Superior temporal gyrus (tissue), 1 donor: ENCODE measurements around the gene CD68.

Experiments used
- DNase-seq: peaks from one replicate; pipeline ENCODE4 v3.0.0-alpha.2; 2016; ENCODE audit errors: extremely low spot score

CD68 gene, protein sequence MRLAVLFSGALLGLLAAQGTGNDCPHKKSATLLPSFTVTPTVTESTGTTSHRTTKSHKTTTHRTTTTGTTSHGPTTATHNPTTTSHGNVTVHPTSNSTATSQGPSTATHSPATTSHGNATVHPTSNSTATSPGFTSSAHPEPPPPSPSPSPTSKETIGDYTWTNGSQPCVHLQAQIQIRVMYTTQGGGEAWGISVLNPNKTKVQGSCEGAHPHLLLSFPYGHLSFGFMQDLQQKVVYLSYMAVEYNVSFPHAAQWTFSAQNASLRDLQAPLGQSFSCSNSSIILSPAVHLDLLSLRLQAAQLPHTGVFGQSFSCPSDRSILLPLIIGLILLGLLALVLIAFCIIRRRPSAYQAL

DNA sequence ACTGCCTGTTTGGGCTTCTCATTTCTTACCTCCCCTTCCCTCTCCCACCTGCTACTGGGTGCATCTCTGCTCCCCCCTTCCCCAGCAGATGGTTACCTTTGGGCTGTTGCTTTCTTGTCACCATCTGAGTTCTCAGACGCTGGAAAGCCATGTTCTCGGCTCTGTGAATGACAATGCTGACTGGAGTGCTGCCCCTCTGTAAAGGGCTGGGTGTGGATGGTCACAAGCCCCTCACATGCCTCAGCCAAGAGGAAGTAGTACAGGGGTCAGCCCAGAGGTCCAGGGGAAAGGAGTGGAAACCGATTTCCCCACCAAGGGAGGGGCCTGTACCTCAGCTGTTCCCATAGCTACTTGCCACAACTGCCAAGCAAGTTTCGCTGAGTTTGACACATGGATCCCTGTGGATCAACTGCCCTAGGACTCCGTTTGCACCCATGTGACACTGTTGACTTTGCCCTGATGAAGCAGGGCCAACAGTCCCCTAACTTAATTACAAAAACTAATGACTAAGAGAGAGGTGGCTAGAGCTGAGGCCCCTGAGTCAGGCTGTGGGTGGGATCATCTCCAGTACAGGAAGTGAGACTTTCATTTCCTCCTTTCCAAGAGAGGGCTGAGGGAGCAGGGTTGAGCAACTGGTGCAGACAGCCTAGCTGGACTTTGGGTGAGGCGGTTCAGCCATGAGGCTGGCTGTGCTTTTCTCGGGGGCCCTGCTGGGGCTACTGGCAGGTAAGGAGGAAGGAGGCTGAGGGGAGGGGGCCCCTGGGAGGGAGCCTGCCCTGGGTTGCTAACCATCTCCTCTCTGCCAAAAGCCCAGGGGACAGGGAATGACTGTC is at the start of gene CD68:
Gene CD68 (plus strand): TSS at position 638 of the 833 bp plus-strand sequence. CDS start 40 bp downstream, at position 678.
- peak; percentile 37 for DNase-seq

DNA sequence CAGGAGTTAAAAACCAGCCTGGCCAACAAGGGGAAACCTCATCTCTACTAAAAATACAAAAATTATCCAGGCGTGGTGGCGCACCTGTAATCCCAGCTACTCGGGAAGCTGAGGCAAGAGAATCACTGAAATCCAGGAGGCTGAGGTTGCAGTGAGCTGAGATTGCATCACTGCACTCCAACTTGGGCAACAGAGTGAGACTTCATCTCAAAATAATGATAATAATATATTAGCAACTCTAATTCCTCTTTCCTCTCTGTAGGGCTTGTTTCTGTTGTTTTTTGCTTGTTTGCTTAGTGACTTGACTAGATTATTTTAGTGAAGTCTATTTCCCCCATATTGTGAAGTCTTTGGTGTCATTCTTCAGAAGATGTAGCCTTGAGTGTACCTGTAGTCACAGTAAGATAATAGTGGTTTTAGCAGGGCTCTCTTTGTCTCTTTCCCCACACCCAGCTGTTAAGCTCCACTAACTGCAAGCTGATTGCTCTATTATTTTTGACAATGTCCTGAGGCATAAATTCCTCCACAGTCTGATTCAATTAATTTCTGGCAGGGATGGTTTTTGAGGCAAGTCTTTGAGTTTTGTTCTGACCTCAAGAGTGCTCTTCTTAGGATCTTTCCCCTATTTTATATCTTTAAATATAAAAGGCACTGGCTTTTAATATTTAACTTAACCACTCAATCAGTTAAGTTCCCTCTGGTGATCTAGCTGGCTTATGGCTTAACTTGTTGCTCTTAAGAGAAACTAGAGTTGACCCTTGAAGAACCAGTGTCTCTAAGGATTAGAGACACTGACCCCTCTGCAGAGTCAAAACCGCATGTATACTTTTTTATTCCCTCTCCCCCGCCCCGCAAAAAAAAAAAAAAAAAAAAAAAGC is 49.2 kb upstream of the CD68 start:
- DNase-seq: no peak

DNA sequence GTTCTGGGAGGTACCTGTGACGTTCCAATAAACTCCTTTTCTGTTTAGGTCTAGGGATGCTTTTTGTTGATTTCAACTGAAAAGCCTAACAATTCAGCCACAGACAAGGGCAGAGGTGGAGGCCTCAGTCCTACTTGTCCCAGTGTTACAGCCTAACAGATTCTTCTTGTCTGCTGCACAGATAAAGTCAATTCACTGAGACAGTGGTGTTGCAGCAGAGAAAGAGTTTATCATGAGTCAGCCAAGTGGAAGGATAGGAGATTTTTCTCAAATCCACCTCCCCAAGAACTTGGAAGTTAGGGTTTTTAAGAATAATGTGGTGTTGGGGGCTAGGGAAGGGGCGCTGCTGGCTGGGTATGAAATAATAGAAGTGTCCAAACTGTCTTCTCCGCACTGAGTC is 41.4 kb upstream of the CD68 start:
- no peak for DNase-seq

DNA sequence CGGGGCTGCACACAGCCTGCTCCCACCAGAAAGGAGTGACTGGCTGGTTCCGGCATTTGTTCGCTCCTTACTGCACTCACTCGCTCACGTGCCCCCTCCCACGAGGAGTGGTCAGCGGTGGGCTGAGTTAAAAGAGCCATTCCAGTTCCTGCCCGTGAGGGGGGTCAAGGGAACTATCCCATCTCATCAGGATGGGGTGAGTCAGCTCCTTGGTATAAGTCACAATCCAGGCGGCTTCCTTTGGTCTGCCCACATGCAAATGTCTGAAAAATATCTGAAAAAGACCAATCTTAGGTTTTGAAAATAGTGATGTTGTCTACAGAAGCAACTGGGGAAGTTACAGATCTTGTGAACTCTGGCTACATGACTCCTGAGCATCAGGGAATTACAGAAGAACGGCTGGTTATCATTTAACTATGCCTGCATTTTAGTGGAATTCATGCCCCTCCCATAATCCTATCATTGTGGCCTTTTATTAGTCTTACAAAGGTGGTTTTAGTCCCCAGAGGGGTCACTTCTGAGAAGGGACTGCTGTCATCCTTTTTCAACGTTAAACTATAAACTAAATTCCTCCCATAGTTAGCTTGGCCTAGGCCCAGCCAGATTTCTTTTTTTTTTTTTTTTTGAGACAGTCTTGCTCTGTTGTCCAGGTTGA is 40.4 kb upstream of the CD68 start:
- DNase-seq: no peak

DNA sequence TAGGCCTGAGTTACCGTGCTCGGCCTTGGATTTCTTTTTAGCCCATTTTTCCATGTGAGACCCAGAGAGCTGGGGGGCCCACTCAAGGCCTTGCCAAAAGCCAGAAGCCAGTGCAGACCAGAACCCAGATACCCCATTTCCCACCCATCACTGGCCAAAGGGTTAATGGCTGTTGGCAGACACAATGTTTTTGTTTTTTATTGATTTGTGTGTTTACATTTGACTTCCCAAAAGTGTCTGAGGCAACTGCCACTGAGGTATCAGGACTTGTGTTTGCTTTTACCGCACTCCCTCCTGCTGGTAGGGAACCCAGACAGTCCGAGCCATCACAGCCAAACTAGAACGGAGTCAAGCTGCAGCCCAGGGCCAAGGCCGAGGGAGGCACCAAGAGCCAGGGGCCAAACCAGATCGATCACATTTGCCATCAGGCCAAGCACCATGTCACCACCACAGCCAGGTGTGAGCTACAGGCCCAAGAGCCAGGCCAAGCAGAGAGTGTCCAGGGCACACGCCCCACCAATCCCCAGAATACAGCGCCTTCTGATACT is 38.3 kb upstream of the CD68 start:
- no peak for DNase-seq

DNA sequence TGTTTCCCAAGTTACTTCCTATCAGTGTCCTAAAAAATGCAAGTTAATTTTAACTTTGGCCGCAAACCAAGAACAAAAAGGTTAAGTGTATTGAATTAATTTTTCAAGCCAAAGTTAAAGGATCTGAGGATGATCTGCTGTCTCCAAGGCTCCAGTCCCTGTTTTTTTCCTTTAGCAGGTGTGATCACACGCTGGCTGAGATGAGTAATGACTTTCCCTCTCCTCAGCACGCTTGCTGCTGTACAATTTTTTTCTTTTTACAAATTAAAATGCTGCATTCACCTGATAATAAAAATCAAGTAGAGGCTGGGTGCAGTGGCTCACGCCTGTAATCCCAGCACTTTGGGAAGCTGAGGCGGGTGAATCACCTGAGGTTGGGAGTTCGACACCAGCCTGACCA is 34.5 kb upstream of the CD68 start:
- no peak for DNase-seq

DNA sequence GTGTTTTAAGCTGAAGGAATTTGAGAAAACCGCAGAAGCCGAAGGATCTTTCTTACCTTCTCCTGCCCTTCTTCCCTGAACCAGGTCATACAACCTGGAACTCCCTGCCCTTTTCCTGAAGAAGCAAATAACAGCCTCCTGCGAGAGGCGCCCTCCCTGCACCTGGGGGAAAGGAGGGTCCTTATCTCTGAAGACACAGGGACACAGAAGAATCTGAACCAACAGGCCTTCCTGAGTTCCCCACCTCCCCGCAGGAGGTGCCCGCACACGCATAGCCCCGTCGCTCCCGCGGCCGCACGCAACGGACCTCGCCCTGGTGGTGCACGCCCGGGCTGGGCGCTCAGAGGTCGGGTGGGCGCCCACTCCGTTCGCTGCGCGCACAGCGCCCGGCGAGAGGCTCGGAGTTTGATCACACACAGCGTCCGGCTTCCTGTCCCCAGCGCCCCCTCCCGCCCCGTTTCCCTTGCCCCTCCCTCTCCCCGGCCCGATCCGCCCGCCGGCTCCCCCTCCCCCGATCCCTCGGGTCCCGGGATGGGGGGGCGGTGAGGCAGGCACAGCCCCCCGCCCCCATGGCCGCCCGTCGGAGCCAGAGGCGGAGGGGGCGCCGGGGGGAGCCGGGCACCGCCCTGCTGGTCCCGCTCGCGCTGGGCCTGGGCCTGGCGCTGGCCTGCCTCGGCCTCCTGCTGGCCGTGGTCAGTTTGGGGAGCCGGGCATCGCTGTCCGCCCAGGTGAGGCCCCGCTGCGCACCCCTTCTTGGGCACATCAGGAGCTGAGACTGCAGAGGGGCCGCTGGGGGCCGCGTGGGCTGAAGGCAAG is 30.6 kb upstream of the CD68 start, which contains the start of gene TNFSF12:
Gene TNFSF12 (plus strand): TSS at position 474 of the 816 bp plus-strand sequence. CDS start 96 bp downstream, at position 570.
- peak; percentile 26 for DNase-seq

DNA sequence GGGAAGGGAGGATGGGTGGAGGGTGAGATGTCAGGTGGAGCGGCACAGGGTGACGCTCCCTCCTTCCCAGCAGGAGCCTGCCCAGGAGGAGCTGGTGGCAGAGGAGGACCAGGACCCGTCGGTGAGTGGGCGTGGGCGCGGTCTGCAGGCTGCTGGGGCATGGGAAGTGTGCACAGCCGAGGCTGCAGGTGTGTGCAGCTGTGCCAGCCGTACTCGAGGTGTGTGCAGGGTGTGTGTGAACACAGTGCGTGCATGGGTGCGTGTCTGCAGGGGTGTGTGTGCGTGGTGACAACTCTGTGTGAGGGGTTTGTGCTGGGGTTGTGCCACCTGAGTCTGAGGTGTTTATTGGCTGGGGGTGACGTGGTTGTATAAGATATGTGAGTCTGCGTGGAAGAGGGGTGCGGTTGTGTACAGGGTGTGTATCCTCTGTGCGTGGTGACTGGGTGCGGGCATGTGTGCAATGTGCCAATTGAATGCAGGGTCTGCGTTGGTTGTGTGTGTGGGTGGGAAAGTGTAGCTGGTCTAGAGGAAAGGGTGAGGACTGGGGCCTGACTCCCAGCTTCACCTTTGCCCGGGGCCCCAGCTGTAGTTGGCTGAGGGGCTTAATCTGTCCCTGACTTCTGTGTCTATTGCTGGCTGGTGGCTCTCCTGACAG is 29.9 kb upstream of the CD68 start:
- no peak for DNase-seq

DNA sequence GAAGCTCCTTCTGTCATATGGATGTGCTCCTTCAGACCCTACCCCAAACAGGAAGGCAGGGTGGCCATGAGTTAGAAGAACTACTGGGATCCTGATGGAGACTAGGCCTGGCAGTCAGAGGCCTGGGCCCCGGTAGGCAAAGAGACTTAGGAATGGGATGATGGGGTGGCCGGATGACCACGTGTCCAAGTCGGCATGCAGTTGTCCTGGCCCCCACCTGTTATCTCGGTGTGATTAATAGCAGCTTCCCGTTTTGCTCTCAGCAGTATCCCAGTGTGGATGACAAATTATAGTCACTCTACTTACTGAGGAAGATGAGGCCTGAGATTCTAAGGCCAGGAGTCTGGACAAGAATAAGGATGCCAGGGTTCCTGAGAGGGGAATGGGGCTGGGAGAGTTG is 29.1 kb upstream of the CD68 start:
- DNase-seq: no peak

DNA sequence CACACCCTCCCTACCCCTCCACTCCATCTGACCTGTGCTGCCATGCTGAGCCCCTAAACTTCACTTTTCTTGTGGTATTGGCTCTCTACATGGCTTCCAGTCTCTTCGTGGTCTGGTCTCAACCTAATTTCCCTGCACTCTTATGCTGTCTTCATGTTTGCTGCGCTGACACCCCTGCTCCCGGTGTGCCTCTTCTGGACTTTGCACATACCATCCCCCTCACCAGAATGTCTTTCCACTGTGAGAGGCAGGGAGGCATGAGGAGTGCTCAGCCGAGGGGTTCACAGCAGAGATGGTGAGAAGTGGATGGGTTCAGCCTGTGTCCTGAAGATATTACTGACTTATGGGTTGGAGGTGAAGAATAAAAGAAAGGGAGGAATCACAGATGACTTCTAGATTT is 28.0 kb upstream of the CD68 start:
- no peak for DNase-seq

DNA sequence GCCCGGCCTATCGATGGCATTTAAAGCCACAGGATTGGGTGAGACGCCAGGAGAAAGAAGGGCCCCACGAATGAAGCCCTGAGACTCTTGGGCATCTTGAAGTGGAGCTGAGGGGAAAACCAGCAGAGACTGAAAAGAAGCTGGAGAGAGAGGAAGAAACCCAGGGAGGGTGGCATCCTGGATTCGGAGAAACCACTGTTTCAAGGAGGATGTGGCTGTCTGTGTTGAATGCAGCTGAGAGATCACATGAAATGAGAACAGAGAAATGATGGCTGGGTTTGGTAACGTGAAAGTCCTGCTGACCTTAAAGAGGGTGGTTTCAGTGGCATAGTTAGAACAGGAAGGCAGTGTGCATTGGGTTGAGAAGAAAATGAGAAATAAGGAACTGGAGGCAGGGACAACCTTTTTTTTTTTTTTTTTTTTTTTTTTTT is 26.8 kb upstream of the CD68 start:
- no peak for DNase-seq

DNA sequence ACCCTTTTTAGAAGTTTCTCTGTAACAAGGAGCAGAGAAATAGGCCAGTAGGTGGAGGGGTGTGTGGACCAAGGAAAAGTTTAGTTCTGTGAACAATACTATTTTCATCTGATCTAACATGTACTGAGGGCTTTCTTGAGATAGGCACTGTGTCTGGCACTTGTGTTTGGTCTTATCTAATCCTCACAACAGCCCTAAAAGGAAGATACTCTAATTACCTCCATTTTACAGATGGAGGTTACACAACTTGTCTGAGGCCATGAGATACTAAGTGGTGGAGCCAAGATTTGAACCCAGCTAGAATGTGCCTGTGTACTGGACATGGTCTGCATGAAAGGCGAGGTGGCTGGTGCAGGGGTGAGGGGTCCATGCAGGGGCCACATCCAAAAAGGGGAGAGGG is 26.1 kb upstream of the CD68 start:
- no peak for DNase-seq

DNA sequence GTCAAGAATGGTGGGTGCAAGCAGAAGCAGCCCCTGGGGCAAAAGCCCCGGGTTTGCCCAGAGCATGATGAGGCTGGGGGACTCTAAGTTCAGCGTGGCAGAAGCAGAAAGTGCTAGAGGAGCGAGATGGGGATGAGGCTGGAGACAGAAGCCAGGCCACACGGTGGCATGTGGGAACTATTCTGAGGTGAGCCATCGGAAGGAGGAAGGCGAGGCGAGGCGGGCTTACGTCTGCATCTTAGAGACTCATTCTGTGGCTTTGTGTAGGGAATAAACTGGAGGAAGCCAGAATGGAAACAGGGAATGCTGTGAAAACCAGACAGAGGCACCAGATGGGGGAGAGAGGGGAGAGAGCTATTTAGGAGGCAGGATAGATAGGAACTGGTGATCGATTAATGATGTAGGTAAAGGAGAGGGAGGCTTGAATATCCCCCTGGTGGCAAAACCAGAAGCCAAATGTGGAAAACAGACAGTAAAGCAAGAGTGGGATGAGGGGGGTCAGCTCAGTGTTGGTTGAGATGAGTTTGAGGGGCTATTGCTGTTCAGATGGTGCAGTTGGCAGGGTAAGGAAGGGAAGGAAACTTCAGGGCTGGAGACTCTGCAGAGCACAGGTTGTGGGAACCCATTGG is 24.0 kb upstream of the CD68 start:
- no peak for DNase-seq

DNA sequence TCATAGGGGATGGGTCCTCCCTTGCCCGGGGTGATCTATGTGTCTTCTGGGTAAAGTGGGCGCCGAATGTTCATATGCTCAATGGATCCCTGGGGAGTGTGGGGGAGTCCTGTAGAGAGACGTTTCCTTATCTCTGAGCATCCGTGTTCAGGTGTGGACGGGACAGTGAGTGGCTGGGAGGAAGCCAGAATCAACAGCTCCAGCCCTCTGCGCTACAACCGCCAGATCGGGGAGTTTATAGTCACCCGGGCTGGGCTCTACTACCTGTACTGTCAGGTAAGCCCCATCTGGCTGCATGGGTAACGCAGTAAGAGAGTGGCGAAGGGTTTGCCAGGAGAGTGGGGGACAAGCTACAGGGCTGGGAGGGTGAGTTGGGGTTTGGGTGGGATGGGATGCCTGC is 22.8 kb upstream of the CD68 start:
- DNase-seq: no peak

DNA sequence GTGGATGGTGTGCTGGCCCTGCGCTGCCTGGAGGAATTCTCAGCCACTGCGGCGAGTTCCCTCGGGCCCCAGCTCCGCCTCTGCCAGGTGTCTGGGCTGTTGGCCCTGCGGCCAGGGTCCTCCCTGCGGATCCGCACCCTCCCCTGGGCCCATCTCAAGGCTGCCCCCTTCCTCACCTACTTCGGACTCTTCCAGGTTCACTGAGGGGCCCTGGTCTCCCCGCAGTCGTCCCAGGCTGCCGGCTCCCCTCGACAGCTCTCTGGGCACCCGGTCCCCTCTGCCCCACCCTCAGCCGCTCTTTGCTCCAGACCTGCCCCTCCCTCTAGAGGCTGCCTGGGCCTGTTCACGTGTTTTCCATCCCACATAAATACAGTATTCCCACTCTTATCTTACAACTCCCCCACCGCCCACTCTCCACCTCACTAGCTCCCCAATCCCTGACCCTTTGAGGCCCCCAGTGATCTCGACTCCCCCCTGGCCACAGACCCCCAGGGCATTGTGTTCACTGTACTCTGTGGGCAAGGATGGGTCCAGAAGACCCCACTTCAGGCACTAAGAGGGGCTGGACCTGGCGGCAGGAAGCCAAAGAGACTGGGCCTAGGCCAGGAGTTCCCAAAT is 22.2 kb upstream of the CD68 start:
- DNase-seq: no peak

DNA sequence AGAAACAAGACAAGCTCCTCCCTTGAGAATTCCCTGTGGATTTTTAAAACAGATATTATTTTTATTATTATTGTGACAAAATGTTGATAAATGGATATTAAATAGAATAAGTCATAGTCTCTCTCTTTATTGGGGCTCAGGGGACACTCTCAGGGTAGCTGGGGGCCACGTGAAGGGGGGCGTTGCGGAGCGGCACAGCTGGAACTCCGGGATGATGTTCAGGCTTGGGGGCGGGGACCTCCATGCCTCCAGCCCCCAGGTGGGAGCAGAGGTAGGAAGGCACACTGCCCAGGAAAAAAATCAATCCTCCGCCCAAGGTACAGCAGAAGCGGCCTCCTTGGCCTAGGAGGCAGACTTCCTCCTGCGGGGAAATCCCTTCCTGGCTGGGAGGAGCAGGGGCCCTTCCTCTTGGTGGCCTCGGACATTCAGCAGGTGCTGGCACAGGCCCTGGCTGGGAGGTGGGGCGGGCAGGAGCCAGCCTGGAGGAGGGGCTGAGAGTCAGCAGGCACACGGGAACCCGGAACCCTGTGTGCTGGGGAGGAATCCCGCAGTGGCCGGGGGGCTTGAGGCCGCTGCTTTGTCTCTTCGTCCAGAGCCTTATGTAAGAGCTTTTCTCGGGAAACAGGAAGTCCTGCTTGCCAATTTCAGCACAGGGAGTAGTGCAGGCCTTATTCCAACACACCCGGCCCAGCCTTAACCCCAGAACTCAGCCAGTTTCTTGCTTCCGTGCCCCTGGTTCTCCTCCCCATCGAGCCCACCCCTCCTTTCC is 21.5 kb upstream of the CD68 start:
- peak; percentile 69 for DNase-seq

DNA sequence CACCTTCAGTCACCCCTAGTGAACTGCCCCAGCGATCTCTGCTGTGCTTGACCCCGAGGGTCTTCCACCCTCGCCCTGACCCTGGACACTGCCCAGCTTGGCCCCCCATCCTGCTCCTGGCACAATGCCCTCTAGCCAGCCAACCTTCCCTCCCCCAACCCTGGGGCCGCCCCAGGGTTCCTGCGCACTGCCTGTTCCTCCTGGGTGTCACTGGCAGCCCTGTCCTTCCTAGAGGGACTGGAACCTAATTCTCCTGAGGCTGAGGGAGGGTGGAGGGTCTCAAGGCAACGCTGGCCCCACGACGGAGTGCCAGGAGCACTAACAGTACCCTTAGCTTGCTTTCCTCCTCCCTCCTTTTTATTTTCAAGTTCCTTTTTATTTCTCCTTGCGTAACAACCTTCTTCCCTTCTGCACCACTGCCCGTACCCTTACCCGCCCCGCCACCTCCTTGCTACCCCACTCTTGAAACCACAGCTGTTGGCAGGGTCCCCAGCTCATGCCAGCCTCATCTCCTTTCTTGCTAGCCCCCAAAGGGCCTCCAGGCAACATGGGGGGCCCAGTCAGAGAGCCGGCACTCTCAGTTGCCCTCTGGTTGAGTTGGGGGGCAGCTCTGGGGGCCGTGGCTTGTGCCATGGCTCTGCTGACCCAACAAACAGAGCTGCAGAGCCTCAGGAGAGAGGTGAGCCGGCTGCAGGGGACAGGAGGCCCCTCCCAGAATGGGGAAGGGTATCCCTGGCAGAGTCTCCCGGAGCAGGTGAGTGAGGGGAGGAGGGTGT is 20.7 kb upstream of the CD68 start, which contains the start of gene TNFSF13:
Gene TNFSF13 (plus strand): TSS at position 207 of the 776 bp plus-strand sequence. CDS start 290 bp downstream, at position 497.
- DNase-seq: no peak
